ENCODE data around the gene SERP2. TPM values are rescaled to one million over a fixed set of nuclear protein-coding genes. Genes with fewer than 3 reads are reported as not detected.

The SERP2 gene
- total and polyA plus RNA-seq, 2 of the 13 experiments (the other 11 are each of a cell fraction or from before 2014, with no cell fraction given), result not detected

DNA sequence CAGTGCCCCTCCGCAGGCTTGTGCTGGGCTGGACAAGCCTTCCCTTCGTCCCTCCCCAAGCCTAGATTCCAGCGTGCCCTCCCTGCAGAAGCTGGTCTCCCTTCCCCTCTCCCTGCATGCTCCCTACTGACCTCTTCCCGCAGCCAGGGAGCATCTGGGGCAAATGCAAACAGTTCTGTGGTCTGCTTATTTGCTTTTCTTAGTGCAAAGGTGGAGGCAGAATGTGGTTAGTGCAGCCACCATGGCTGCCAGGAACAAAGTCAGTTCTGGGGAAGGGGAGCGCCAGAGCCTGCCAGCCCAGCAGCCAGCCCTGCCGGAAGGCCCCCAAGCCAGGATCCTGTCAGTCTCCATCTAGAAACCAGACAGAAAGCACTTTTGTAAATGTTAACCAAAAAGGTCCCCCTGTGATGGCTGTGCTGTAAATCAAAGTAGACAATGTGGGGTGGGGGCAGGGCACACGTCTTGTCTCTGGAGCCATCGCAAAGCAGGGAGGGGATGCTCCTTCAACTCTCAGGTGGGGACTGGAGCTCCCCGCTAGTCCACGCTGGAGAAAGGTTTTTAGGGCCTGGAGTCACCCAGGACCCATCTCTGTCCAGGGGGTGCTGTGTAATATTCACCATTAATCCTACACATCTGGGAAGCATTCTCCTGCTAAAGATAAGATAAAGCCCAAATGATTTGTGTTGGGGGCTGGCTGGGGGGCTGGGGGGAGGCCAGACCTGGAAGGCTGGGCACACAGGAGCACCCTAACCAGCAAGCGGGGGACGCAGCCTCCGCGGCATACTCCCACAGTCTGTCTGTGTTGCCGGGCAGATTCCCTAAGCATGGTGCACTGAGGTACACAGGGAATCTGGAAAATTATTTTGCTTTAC, 30.9 kb downstream of the SERP2 start (continued):
- TF ChIP-seq, protein P1, sequence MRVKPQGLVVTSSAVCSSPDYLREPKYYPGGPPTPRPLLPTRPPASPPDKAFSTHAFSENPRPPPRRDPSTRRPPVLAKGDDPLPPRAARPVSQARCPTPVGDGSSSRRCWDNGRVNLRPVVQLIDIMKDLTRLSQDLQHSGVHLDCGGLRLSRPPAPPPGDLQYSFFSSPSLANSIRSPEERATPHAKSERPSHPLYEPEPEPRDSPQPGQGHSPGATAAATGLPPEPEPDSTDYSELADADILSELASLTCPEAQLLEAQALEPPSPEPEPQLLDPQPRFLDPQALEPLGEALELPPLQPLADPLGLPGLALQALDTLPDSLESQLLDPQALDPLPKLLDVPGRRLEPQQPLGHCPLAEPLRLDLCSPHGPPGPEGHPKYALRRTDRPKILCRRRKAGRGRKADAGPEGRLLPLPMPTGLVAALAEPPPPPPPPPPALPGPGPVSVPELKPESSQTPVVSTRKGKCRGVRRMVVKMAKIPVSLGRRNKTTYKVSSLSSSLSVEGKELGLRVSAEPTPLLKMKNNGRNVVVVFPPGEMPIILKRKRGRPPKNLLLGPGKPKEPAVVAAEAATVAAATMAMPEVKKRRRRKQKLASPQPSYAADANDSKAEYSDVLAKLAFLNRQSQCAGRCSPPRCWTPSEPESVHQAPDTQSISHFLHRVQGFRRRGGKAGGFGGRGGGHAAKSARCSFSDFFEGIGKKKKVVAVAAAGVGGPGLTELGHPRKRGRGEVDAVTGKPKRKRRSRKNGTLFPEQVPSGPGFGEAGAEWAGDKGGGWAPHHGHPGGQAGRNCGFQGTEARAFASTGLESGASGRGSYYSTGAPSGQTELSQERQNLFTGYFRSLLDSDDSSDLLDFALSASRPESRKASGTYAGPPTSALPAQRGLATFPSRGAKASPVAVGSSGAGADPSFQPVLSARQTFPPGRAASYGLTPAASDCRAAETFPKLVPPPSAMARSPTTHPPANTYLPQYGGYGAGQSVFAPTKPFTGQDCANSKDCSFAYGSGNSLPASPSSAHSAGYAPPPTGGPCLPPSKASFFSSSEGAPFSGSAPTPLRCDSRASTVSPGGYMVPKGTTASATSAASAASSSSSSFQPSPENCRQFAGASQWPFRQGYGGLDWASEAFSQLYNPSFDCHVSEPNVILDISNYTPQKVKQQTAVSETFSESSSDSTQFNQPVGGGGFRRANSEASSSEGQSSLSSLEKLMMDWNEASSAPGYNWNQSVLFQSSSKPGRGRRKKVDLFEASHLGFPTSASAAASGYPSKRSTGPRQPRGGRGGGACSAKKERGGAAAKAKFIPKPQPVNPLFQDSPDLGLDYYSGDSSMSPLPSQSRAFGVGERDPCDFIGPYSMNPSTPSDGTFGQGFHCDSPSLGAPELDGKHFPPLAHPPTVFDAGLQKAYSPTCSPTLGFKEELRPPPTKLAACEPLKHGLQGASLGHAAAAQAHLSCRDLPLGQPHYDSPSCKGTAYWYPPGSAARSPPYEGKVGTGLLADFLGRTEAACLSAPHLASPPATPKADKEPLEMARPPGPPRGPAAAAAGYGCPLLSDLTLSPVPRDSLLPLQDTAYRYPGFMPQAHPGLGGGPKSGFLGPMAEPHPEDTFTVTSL (CRISPR knock-in tag; IDR thresholded peaks at IDR 0.05; ENCODE audit: borderline replicate concordance), result peak; percentile 62; the same call in 1 of the 2 replicates
- TF ChIP-seq, protein P2, sequence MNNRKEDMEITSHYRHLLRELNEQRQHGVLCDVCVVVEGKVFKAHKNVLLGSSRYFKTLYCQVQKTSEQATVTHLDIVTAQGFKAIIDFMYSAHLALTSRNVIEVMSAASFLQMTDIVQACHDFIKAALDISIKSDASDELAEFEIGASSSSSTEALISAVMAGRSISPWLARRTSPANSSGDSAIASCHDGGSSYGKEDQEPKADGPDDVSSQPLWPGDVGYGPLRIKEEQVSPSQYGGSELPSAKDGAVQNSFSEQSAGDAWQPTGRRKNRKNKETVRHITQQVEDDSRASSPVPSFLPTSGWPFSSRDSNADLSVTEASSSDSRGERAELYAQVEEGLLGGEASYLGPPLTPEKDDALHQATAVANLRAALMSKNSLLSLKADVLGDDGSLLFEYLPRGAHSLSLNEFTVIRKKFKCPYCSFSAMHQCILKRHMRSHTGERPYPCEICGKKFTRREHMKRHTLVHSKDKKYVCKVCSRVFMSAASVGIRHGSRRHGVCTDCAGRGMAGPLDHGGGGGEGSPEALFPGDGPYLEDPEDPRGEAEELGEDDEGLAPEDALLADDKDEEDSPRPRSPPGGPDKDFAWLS (CRISPR knock-in tag; IDR thresholded peaks at IDR 0.05; ENCODE audit: borderline replicate concordance), result no peak
- TF ChIP-seq GATAD1 (CRISPR knock-in tag; IDR thresholded peaks at IDR 0.05) (0 out of 2 replicates have a peak, but pooled peaks have one; percentile 27), TOE1 (CRISPR knock-in tag; IDR thresholded peaks at IDR 0.05) (no peak; the same call in 1 of the 2 replicates), NCOA5 (CRISPR knock-in tag; IDR thresholded peaks at IDR 0.05) (no peak), MED1 (CRISPR knock-in tag; IDR thresholded peaks at IDR 0.05) (peak; percentile 90), ZFYVE20 (CRISPR knock-in tag; IDR thresholded peaks at IDR 0.05; ENCODE audit: borderline replicate concordance, low read depth) (no peak), LCORL (IDR thresholded peaks at IDR 0.05) (no peak), LCORL (CRISPR knock-in tag; IDR thresholded peaks at IDR 0.05) (no peak; the same call in 1 of the 2 replicates), TARDBP (CRISPR knock-in tag; IDR thresholded peaks at IDR 0.05) (peak; percentile 89), YEATS2 (CRISPR knock-in tag; IDR thresholded peaks at IDR 0.05; ENCODE audit: borderline replicate concordance) (no peak), BCL6 (CRISPR knock-in tag; IDR thresholded peaks at IDR 0.05) (peak; percentile 79), NFATC3 (CRISPR knock-in tag; IDR thresholded peaks at IDR 0.05) (no peak), ZNF776 (CRISPR knock-in tag; IDR thresholded peaks at IDR 0.05) (0 out of 2 replicates have a peak, but pooled peaks have one; percentile 6), FOXJ3 (CRISPR knock-in tag; IDR thresholded peaks at IDR 0.05; ENCODE audit: borderline replicate concordance) (peak; percentile 48; the same call in 1 of the 2 replicates)
- TF ChIP-seq, protein P3, sequence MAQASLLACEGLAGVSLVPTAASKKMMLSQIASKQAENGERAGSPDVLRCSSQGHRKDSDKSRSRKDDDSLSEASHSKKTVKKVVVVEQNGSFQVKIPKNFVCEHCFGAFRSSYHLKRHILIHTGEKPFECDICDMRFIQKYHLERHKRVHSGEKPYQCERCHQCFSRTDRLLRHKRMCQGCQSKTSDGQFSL (CRISPR knock-in tag; IDR thresholded peaks at IDR 0.05), result peak; percentile 25; the same call in 1 of the 2 replicates
- TF ChIP-seq, protein P4, sequence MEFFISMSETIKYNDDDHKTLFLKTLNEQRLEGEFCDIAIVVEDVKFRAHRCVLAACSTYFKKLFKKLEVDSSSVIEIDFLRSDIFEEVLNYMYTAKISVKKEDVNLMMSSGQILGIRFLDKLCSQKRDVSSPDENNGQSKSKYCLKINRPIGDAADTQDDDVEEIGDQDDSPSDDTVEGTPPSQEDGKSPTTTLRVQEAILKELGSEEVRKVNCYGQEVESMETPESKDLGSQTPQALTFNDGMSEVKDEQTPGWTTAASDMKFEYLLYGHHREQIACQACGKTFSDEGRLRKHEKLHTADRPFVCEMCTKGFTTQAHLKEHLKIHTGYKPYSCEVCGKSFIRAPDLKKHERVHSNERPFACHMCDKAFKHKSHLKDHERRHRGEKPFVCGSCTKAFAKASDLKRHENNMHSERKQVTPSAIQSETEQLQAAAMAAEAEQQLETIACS (CRISPR knock-in tag; IDR thresholded peaks at IDR 0.05), result no peak
- TF ChIP-seq, protein P5, sequence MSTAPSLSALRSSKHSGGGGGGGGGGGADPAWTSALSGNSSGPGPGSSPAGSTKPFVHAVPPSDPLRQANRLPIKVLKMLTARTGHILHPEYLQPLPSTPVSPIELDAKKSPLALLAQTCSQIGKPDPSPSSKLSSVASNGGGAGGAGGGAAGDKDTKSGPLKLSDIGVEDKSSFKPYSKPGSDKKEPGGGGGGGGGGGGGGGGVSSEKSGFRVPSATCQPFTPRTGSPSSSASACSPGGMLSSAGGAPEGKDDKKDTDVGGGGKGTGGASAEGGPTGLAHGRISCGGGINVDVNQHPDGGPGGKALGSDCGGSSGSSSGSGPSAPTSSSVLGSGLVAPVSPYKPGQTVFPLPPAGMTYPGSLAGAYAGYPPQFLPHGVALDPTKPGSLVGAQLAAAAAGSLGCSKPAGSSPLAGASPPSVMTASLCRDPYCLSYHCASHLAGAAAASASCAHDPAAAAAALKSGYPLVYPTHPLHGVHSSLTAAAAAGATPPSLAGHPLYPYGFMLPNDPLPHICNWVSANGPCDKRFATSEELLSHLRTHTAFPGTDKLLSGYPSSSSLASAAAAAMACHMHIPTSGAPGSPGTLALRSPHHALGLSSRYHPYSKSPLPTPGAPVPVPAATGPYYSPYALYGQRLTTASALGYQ (CRISPR knock-in tag; IDR thresholded peaks at IDR 0.05), result peak; percentile 55; the same call in 1 of the 2 replicates

All from HepG2 (cell line).